Neural progenitor cell (in vitro differentiated cells): ENCODE data around the gene NFKBIA. TPM values are rescaled to one million over a fixed set of nuclear protein-coding genes. Genes with fewer than 3 reads are reported as not detected.
A peak's percentile ranks its signal among the peaks of the same experiment; 100 is the strongest.

ENCODE experiments used
- DNase-seq: peaks from one replicate; pipeline ENCODE4 v3.0.0-alpha.2; 2016; ENCODE audit warnings: low spot score
- H2AFZ ChIP-seq: fragments of 200-600 bp; sonication (generic); replicated peaks from 2 replicates; pipeline ENCODE4 v1.6.1; 2016; ENCODE audit warnings: antibody characterized with exemption
- H3F3A ChIP-seq: fragments of 200-600 bp; sonication (generic); 2 replicates; pipeline ENCODE4 v1.6.1; 2016; ENCODE audit warnings: antibody characterized with exemption, low read depth
- H3K27ac ChIP-seq: fragments of 200-600 bp; sonication (generic); 2 replicates; pipeline ENCODE4 v1.5.1; 2016; ENCODE audit warnings: mild to moderate bottlenecking
- H3K27me3 ChIP-seq: fragments of 200-600 bp; sonication (generic); 2 replicates; pipeline ENCODE4 v1.6.1; 2016; ENCODE audit warnings: mild to moderate bottlenecking, moderate library complexity
- H3K36me3 ChIP-seq: fragments of 200-600 bp; sonication (generic); 2 replicates; pipeline ENCODE4 v1.5.1; 2016
- H3K4me1 ChIP-seq: fragments of 200-600 bp; sonication (generic); 2 replicates; pipeline ENCODE4 v1.6.1; 2016; ENCODE audit warnings: mixed run types
- H3K4me2 ChIP-seq: fragments of 200-600 bp; sonication (generic); 2 replicates; pipeline ENCODE4 v1.6.1; 2016
- H3K4me3 ChIP-seq: fragments of 200-600 bp; sonication (generic); 2 replicates; pipeline ENCODE4 v1.5.1; 2016
- H3K79me2 ChIP-seq: fragments of 200-600 bp; sonication (generic); 2 replicates; pipeline ENCODE4 v1.6.1; 2016; ENCODE audit warnings: low read depth
- H3K9ac ChIP-seq: fragments of 200-600 bp; sonication (generic); 2 replicates; pipeline ENCODE4 v1.6.1; 2016
- H3K9me3 ChIP-seq: fragments of 200-600 bp; sonication (generic); 2 replicates; pipeline ENCODE4 v1.5.1; 2016; ENCODE audit warnings: low read depth
- H4K20me1 ChIP-seq: fragments of 200-600 bp; sonication (generic); 2 replicates; pipeline ENCODE4 v1.6.1; 2016; ENCODE audit warnings: low read depth
- H3K27ac Mint-ChIP-seq: 3 replicates; pipeline ENCODE4 v1.8.0; 2021; ENCODE audit warnings: mixed read lengths
- H3K27me3 Mint-ChIP-seq: 2 replicates; pipeline ENCODE4 v1.8.0; 2022; ENCODE audit warnings: low read depth, mild to moderate bottlenecking, inconsistent platforms, moderate library complexity, mixed read lengths; ENCODE audit not compliant: insufficient read depth
- H3K36me3 Mint-ChIP-seq: 3 replicates; pipeline ENCODE4 v1.8.0; 2021; ENCODE audit warnings: mixed read lengths
- H3K4me1 Mint-ChIP-seq: 3 replicates; pipeline ENCODE4 v1.8.0; 2021; ENCODE audit warnings: mixed read lengths
- H3K4me3 Mint-ChIP-seq: 3 replicates; pipeline ENCODE4 v1.8.0; 2021; ENCODE audit warnings: mild to moderate bottlenecking, moderate library complexity, mixed read lengths
- H3K9me3 Mint-ChIP-seq: 3 replicates; pipeline ENCODE4 v1.8.0; 2020; ENCODE audit warnings: mixed read lengths
- CTCF ChIP-seq: fragments of 200-600 bp; sonication (generic); IDR thresholded peaks from 2 replicates; pipeline ENCODE4 v1.5.1; 2017; ENCODE audit warnings: antibody characterized with exemption, mild to moderate bottlenecking
- EZH2 ChIP-seq: fragments of 200-600 bp; sonication (generic); IDR thresholded peaks from 2 replicates; pipeline ENCODE4 v1.6.1; 2017; ENCODE audit warnings: antibody characterized with exemption, mild to moderate bottlenecking, moderate library complexity
- EZH2phosphoT487 ChIP-seq: fragments of 200-600 bp; sonication (generic); IDR thresholded peaks from 2 replicates; pipeline ENCODE4 v1.6.1; 2017; ENCODE audit warnings: antibody characterized with exemption
- total RNA-seq: library from RNA; depleted of rRNA; stranded (reverse); fragments of >200 nt; gene quantifications from 2 replicates; pipeline ENCODE4 v1.2.3, GENCODE V29; 2015; ENCODE audit warnings: low replicate concordance

The NFKBIA gene
- total RNA-seq, 1 donor from 2014 or later: 26.4 TPM

GRCh38 chr14:35433826-35434225 lies 29.3 kb upstream of the NFKBIA start:
- no peak overlapping the region for H3K4me3 Mint-ChIP-seq

GRCh38 chr14:35430459-35431199 lies 26.1 kb upstream of the NFKBIA start:
- no peak overlapping the region for H3K4me3 Mint-ChIP-seq
- no peak overlapping the region for H3K27ac Mint-ChIP-seq
- H3K9me3 Mint-ChIP-seq: no peaks in the 10 kb centered on the region
- Histone ChIP-seq H3K9ac (no peak overlapping the region), H3F3A (no peaks in the 10 kb centered on the region), H3K79me2 (no peaks in the 10 kb centered on the region), H3K9me3 (no peaks in the 10 kb centered on the region), H3K27ac (no peak overlapping the region), H3K4me3 (no peak overlapping the region), H3K27me3 (no peaks in the 10 kb centered on the region), H2AFZ (peak overlapping the region; percentile 45), H3K36me3 (no peaks in the 10 kb centered on the region), H3K4me1 (no peaks in the 10 kb centered on the region), H3K4me2 (no peak overlapping the region), H4K20me1 (no peaks in the 10 kb centered on the region)
- TF ChIP-seq CTCF (no peak), EZH2phosphoT487 (no peak), EZH2 (no peak)
- H3K4me1 Mint-ChIP-seq: peaks cover 2% of the 10 kb centered on the region
- DNase-seq: no peak
- no peaks in the 10 kb centered on the region for H3K36me3 Mint-ChIP-seq
- H3K27me3 Mint-ChIP-seq: peaks cover 6% of the 10 kb centered on the region

More at GRCh38 chr14:35433826-35434225, 29.3 kb upstream of the NFKBIA start:
- H3K4me3 ChIP-seq: no peak overlapping the region
- no peaks in the 10 kb centered on the region for H3K36me3 ChIP-seq
- no peaks in the 10 kb centered on the region for H3K36me3 Mint-ChIP-seq
- no peak for DNase-seq
- no peaks in the 10 kb centered on the region for H3K9me3 Mint-ChIP-seq
- H3K27me3 ChIP-seq: no peaks in the 10 kb centered on the region
- peaks cover 6% of the 10 kb centered on the region for H3K27me3 Mint-ChIP-seq
- no peaks in the 10 kb centered on the region for H3K79me2 ChIP-seq
- H3K27ac ChIP-seq: no peak overlapping the region
- no peaks in the 10 kb centered on the region for H3F3A ChIP-seq
- H3K4me1 Mint-ChIP-seq: peaks cover 2% of the 10 kb centered on the region
- no peak overlapping the region for H3K9ac ChIP-seq
- no peaks in the 10 kb centered on the region for H3K9me3 ChIP-seq
- H3K4me2 ChIP-seq: no peak overlapping the region
- H4K20me1 ChIP-seq: no peaks in the 10 kb centered on the region
- H3K27ac Mint-ChIP-seq: no peak overlapping the region
- TF ChIP-seq EZH2phosphoT487 (no peak), EZH2 (no peak), CTCF (no peak)
- H3K4me1 ChIP-seq: no peaks in the 10 kb centered on the region
- H2AFZ ChIP-seq: no peak overlapping the region

- Mint-ChIP-seq H3K27ac (no peak overlapping the region), H3K4me1 (peaks cover 2% of the 10 kb centered on the region), H3K4me3 (no peak overlapping the region), H3K9me3 (no peaks in the 10 kb centered on the region), H3K36me3 (no peaks in the 10 kb centered on the region), H3K27me3 (peaks cover 3% of the 10 kb centered on the region)
- DNase-seq: no peak
- Histone ChIP-seq H3K36me3 (no peaks in the 10 kb centered on the region), H3K9me3 (no peaks in the 10 kb centered on the region), H4K20me1 (no peaks in the 10 kb centered on the region), H3K79me2 (no peaks in the 10 kb centered on the region), H3K4me3 (no peak overlapping the region), H2AFZ (peak overlapping the region; percentile 45), H3F3A (no peaks in the 10 kb centered on the region), H3K4me2 (no peak overlapping the region), H3K27me3 (no peaks in the 10 kb centered on the region), H3K27ac (no peak overlapping the region), H3K9ac (no peak overlapping the region), H3K4me1 (no peaks in the 10 kb centered on the region)
- TF ChIP-seq EZH2: no peak
- TF ChIP-seq EZH2phosphoT487: no peak
- TF ChIP-seq CTCF: no peak
These were observed 25.4 kb upstream of the NFKBIA start for GRCh38 chr14:35429951-35430350.
